ENCODE results near the gene OCIAD1. TPM values are rescaled to one million over a fixed set of nuclear protein-coding genes. Genes with fewer than 3 reads are reported as not detected.

OCIAD1 gene
- total RNA-seq, 2 experiments from 2014 or later: 76.1 to 136 TPM

GRCh38 chr4:48910511-48910910, 79.6 kb downstream of the OCIAD1 start:
- CTCF ChIA-PET (ENCODE audit: unreplicated experiment): no interaction called here
- intact Hi-C loops (cut with micrococcal nuclease; ENCODE audit: unreplicated experiment): no loop called here
- TF ChIP-seq EZH2phosphoT487 (IDR thresholded peaks at IDR 0.05; ENCODE audit: borderline replicate concordance, low read depth, low read length): no peak
- TF ChIP-seq, protein P1, sequence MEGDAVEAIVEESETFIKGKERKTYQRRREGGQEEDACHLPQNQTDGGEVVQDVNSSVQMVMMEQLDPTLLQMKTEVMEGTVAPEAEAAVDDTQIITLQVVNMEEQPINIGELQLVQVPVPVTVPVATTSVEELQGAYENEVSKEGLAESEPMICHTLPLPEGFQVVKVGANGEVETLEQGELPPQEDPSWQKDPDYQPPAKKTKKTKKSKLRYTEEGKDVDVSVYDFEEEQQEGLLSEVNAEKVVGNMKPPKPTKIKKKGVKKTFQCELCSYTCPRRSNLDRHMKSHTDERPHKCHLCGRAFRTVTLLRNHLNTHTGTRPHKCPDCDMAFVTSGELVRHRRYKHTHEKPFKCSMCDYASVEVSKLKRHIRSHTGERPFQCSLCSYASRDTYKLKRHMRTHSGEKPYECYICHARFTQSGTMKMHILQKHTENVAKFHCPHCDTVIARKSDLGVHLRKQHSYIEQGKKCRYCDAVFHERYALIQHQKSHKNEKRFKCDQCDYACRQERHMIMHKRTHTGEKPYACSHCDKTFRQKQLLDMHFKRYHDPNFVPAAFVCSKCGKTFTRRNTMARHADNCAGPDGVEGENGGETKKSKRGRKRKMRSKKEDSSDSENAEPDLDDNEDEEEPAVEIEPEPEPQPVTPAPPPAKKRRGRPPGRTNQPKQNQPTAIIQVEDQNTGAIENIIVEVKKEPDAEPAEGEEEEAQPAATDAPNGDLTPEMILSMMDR (conservative IDR thresholded peaks at IDR 0.05; ENCODE audit: low read length): no peak

More at GRCh38 chr4:48910511-48910910, 79.6 kb downstream of the OCIAD1 start:
- POLR2A ChIA-PET: interaction anchor here (0.6 to 1.0 kb wide), 3 partner anchors 51 to 1069 kb away, joined by 3 to 5 read pairs (median 4); no protein-coding TSS in a partner anchor
- no peak overlapping the region for H3K4me3 ChIP-seq (ENCODE audit: low read depth, low read length, poor library complexity, severe bottlenecking)
- H2AFZ ChIP-seq (ENCODE audit: low read length): no peak overlapping the region
- BruUV-seq (replicated peaks): no TSS peak
- H3K9me3 ChIP-seq (ENCODE audit: low read length): no peaks in the 10 kb centered on the region
- no peaks in the 10 kb centered on the region for H3K9me2 ChIP-seq (ENCODE audit: insufficient read depth, low read length)
- H3K27ac ChIP-seq (ENCODE audit: low read depth, low read length, poor library complexity, severe bottlenecking): no peak overlapping the region
- peaks cover 9% of the 10 kb centered on the region for H3K79me2 ChIP-seq (ENCODE audit: insufficient read depth, low read depth, low read length)
- H3K4me2 ChIP-seq (ENCODE audit: low read length): no peak overlapping the region
- DNase-seq (ENCODE audit: low spot score): no peak
- H3K4me1 ChIP-seq (ENCODE audit: insufficient read depth, low read length, poor library complexity, severe bottlenecking): peaks cover 12% of the 10 kb centered on the region
- H3K36me3 ChIP-seq (ENCODE audit: insufficient read depth, low read length): no peaks in the 10 kb centered on the region
- no peaks in the 10 kb centered on the region for H4K20me1 ChIP-seq (ENCODE audit: insufficient read depth, low read length)

Other genes starting within 250 kb of the OCIAD1 start
- 85.4 and 91.9 TPM in 2 replicates for gene FRYL, start 50.8 kb upstream of the OCIAD1 start, total RNA-seq (2014; rRNA removed; shearing (Covaris generic))
- gene FRYL, start 50.8 kb upstream of the OCIAD1 start, total RNA-seq (2022): 88.1 and 88.5 TPM in 2 replicates
- 102 and 125 TPM in 2 replicates for gene OCIAD2, start 75.7 kb downstream of the OCIAD1 start, total RNA-seq (2014; rRNA removed; shearing (Covaris generic))
- 65.9 and 76.1 TPM in 2 replicates for gene OCIAD2, start 75.7 kb downstream of the OCIAD1 start, total RNA-seq (2022)
- gene CWH43, start 155.2 kb downstream of the OCIAD1 start, total RNA-seq (2014; rRNA removed; shearing (Covaris generic)): not detected in 2 replicates
- not detected in 2 replicates for gene CWH43, start 155.2 kb downstream of the OCIAD1 start, total RNA-seq (2022)